ENCODE data around the gene LYVE1. TPM values are rescaled to one million over a fixed set of nuclear protein-coding genes. Genes with fewer than 3 reads are reported as not detected.

Gene LYVE1
- total and polyA plus RNA-seq, 2 donors (not counting 1 experiment from before 2014, with no cell fraction given), result not detected

DNA sequence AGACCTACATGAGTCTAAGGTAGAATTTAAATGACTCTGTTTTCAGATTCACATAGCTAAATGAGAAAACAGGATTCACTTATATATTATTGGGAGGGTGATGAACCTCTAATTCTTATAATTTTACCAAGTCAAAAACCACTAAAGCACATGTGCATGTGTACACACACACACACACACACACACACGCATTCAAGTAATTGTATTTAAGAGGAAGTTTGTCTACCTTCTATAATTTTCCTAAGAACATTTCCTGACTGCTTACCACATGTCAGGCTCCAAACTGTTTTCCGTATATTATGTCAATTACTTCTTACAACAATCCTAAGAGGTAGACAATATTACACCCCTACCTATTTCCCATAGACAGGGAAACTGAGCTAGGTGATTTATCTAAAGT, 34.1 kb downstream of the LYVE1 start:
- peaks cover 19 to 35% of the 10 kb centered on the region in 2 experiments for H3K36me3 ChIP-seq (replicated peaks in 1 of 2; ENCODE audit: control extremely low read depth in 1 of 2, control insufficient read depth in 1 of 2, extremely low read depth in 1 of 2, insufficient read depth in 2 of 2, low read length in 1 of 2)
- no peak overlapping the region for H3K4me3 ChIP-seq (ENCODE audit: control extremely low read depth in 1 of 5, extremely low read depth in 1 of 5, insufficient read depth in 1 of 5, low read depth in 2 of 5, low read length in 4 of 5)
- Mint-ChIP-seq H3K9me3 (ENCODE audit: insufficient read depth) (no peaks in the 10 kb centered on the region), H3K27me3 (no peaks in the 10 kb centered on the region), H3K4me1 (peaks cover 53% of the 10 kb centered on the region), H3K4me3 (no peak overlapping the region), H3K27ac (no peak overlapping the region)
- TF ChIP-seq CTCF (IDR thresholded peaks at IDR 0.05), result no peak
- TF ChIP-seq EZH2 (IDR thresholded peaks at IDR 0.05; ENCODE audit: borderline replicate concordance, insufficient read depth, low read depth, low read length, poor library complexity, severe bottlenecking), result no peak
- ChIA-PET POLR2A (interaction anchor here (0.8 to 0.9 kb wide), 2 partner anchors 74 to 78 kb away, joined by 3 to 5 read pairs; no protein-coding TSS in a partner anchor), CTCF (interaction anchor here (0.9 to 4.5 kb wide), 10 partner anchors 7 to 129 kb away, joined by 3 to 29 read pairs (median 5); partner anchors contain the start of gene RNF141)
- no peak overlapping the region for H2AFZ ChIP-seq (ENCODE audit: insufficient read depth, low read depth, low read length, poor library complexity, severe bottlenecking)
- H3K9me3 ChIP-seq (ENCODE audit: control extremely low read depth in 1 of 3, control insufficient read depth in 2 of 3, insufficient read depth in 1 of 3, low read length in 2 of 3), result no peaks in the 10 kb centered on the region
- no peaks in the 10 kb centered on the region for H3K27me3 ChIP-seq (replicated peaks in 1 of 4; ENCODE audit: control extremely low read depth in 1 of 4, control insufficient read depth in 3 of 4, insufficient read depth in 4 of 4, low read length in 3 of 4)
- WGBS (ENCODE audit: insufficient coverage), result no CpG with 5 or more reads among the region's 2 CpGs
- DNase-seq (peak; percentile 54), ATAC-seq (ENCODE audit: low read depth) (no peak)
- peaks cover 76% of the 10 kb centered on the region for H3K79me2 ChIP-seq (ENCODE audit: control insufficient read depth, insufficient read depth, low read length)
- H3K27ac ChIP-seq (ENCODE audit: low read length in 2 of 2), result peak overlapping the region in 1 of 2 donors; percentile 38
- H3K9ac ChIP-seq (ENCODE audit: low read length), result no peak overlapping the region
- H4K20me1 ChIP-seq (ENCODE audit: control insufficient read depth, insufficient read depth, low read length, poor library complexity, severe bottlenecking), result no peaks in the 10 kb centered on the region
- peak overlapping the region; percentile 39 for H3K4me2 ChIP-seq (replicated peaks; ENCODE audit: low read depth, low read length, poor library complexity, severe bottlenecking)
- peaks cover 24 to 39% of the 10 kb centered on the region in 2 donors for H3K4me1 ChIP-seq (ENCODE audit: control insufficient read depth in 2 of 2, insufficient read depth in 2 of 2, low read length in 2 of 2)
- intact Hi-C loops (cut with micrococcal nuclease), result loop anchor here (5.0 kb wide), 1 partner anchor 33 kb away; the partner anchor contains the start of gene LYVE1

DNA sequence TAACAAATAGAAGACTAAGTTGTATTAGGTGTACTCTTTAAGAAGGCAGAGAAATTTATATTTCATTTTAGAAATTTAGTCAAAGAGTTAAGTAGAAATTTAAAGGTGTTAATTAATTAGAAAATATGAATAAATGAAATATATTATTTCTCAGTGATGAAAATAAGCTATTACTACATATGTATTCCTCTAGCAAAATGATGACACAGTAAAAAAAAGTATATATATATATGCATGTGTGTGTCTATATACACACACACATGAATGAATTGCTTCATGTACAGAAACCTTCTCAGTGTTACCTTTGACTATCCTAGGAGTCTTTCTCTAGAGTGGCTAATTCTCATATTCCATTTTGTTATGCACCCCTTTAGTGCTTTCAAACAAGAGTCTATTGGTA, 35.1 kb downstream of the LYVE1 start:
- Histone ChIP-seq H3K9ac (ENCODE audit: low read length) (no peak overlapping the region), H3K4me3 (ENCODE audit: control extremely low read depth in 1 of 5, extremely low read depth in 1 of 5, insufficient read depth in 1 of 5, low read depth in 2 of 5, low read length in 4 of 5) (no peak overlapping the region), H3K9me3 (ENCODE audit: control extremely low read depth in 1 of 3, control insufficient read depth in 2 of 3, insufficient read depth in 1 of 3, low read length in 2 of 3) (no peaks in the 10 kb centered on the region), H3K27me3 (replicated peaks in 1 of 4; ENCODE audit: control extremely low read depth in 1 of 4, control insufficient read depth in 3 of 4, insufficient read depth in 4 of 4, low read length in 3 of 4) (no peaks in the 10 kb centered on the region), H3K36me3 (replicated peaks in 1 of 2; ENCODE audit: control extremely low read depth in 1 of 2, control insufficient read depth in 1 of 2, extremely low read depth in 1 of 2, insufficient read depth in 2 of 2, low read length in 1 of 2) (peaks cover 23 to 45% of the 10 kb centered on the region in 2 experiments), H3K4me2 (replicated peaks; ENCODE audit: low read depth, low read length, poor library complexity, severe bottlenecking) (no peak overlapping the region), H3K79me2 (ENCODE audit: control insufficient read depth, insufficient read depth, low read length) (peaks cover 67% of the 10 kb centered on the region), H4K20me1 (ENCODE audit: control insufficient read depth, insufficient read depth, low read length, poor library complexity, severe bottlenecking) (no peaks in the 10 kb centered on the region), H2AFZ (ENCODE audit: insufficient read depth, low read depth, low read length, poor library complexity, severe bottlenecking) (no peak overlapping the region), H3K4me1 (ENCODE audit: control insufficient read depth in 2 of 2, insufficient read depth in 2 of 2, low read length in 2 of 2) (peaks cover 22 to 31% of the 10 kb centered on the region in 2 donors), H3K27ac (ENCODE audit: low read length in 2 of 2) (no peak overlapping the region)
- Mint-ChIP-seq H3K27ac (no peak overlapping the region), H3K9me3 (ENCODE audit: insufficient read depth) (no peaks in the 10 kb centered on the region), H3K4me3 (no peak overlapping the region), H3K27me3 (no peaks in the 10 kb centered on the region), H3K4me1 (peaks cover 45% of the 10 kb centered on the region)
- intact Hi-C loops (cut with micrococcal nuclease), result loop anchor here (5.0 kb wide), 1 partner anchor 34 kb away; the partner anchor contains the start of gene LYVE1
- ATAC-seq (ENCODE audit: low read depth) (no peak), DNase-seq (no peak)
- TF ChIP-seq CTCF (IDR thresholded peaks at IDR 0.05) (no peak), EZH2 (IDR thresholded peaks at IDR 0.05; ENCODE audit: borderline replicate concordance, insufficient read depth, low read depth, low read length, poor library complexity, severe bottlenecking) (no peak)
- ChIA-PET POLR2A (no interaction called here), CTCF (interaction anchor here (0.8 to 4.5 kb wide), 7 partner anchors 8 to 127 kb away, joined by 3 to 29 read pairs (median 5); partner anchors contain the start of gene RNF141)

Measured in B cell (primary cell).